Neural progenitor cell (in vitro differentiated cells): ENCODE data around the gene INS.

Source experiments
- CTCF ChIP-seq: fragments of 200-600 bp; sonication (generic); IDR thresholded peaks from 2 replicates; pipeline ENCODE4 v1.5.1; 2017; ENCODE audit warnings: antibody characterized with exemption, mild to moderate bottlenecking
- EZH2 ChIP-seq: fragments of 200-600 bp; sonication (generic); IDR thresholded peaks from 2 replicates; pipeline ENCODE4 v1.6.1; 2017; ENCODE audit warnings: antibody characterized with exemption, mild to moderate bottlenecking, moderate library complexity

GRCh38 chr11:2135018-2135569 lies 25.9 kb downstream of the INS start:
- TF ChIP-seq CTCF = no peak
- TF ChIP-seq EZH2 = no peak
